Parathyroid adenoma (tissue), 2 donors: ENCODE measurements around the gene IL22RA2.

ENCODE experiments used
- H2AFZ ChIP-seq: fragments of 300-600 bp; sonication (generic); one replicate; pipeline ENCODE4 v1.7.0; 2017; ENCODE audit warnings: antibody characterized with exemption, mild to moderate bottlenecking
- H3K27ac ChIP-seq: fragments of 300-600 bp; sonication (generic); one replicate; pipeline ENCODE4 v1.7.0; 2017
- H3K27me3 ChIP-seq: fragments of 300-600 bp; sonication (generic); one replicate; pipeline ENCODE4 v1.7.0; 2017; ENCODE audit warnings: low read length; ENCODE audit not compliant: control insufficient read depth, insufficient read depth
- H3K36me3 ChIP-seq: fragments of 300-600 bp; sonication (generic); one replicate; pipeline ENCODE4 v1.7.0; 2017; ENCODE audit warnings: low read length; ENCODE audit not compliant: control insufficient read depth, insufficient read depth
- H3K4me1 ChIP-seq: fragments of 300-600 bp; sonication (generic); one replicate; pipeline ENCODE4 v1.7.0; 2017; ENCODE audit warnings: control low read depth
- H3K4me2 ChIP-seq: fragments of 300-600 bp; sonication (generic); one replicate; pipeline ENCODE4 v1.7.0; 2017; ENCODE audit warnings: low read length
- H3K4me3 ChIP-seq: fragments of 300-600 bp; sonication (generic); one replicate; pipeline ENCODE4 v1.7.0; 2017; ENCODE audit warnings: low read depth, low read length
- H3K79me2 ChIP-seq: fragments of 300-600 bp; sonication (generic); one replicate; pipeline ENCODE4 v1.7.0; 2017; ENCODE audit warnings: control low read depth
- H3K9ac ChIP-seq: fragments of 300-600 bp; sonication (generic); one replicate; pipeline ENCODE4 v1.7.0; 2017; ENCODE audit warnings: mild to moderate bottlenecking
- H3K9me3 ChIP-seq: fragments of 300-600 bp; sonication (generic); one replicate; pipeline ENCODE4 v1.7.0; 2017; ENCODE audit warnings: low read length; ENCODE audit not compliant: control insufficient read depth
- CTCF ChIP-seq: fragments of 300-600 bp; sonication (generic); IDR thresholded peaks from one replicate; pipeline ENCODE4 v1.7.0; 2017; ENCODE audit warnings: antibody characterized with exemption, mild to moderate bottlenecking
- donor health status: primary hyperparathyroidism.

The IL22RA2 gene

GRCh38 chr6:137145421-137145820, 28.0 kb downstream of the IL22RA2 start:
- Histone ChIP-seq H3K9ac (no peak overlapping the region), H3K4me2 (no peak overlapping the region), H3K4me3 (no peak overlapping the region), H3K27ac (no peak overlapping the region), H3K4me1 (no peaks in the 10 kb centered on the region), H2AFZ (no peak overlapping the region), H3K79me2 (no peaks in the 10 kb centered on the region), H3K9me3 (no peaks in the 10 kb centered on the region), H3K36me3 (no peaks in the 10 kb centered on the region), H3K27me3 (no peaks in the 10 kb centered on the region)
- no peak for TF ChIP-seq CTCF

GRCh38 chr6:137136065-137136464, 37.4 kb downstream of the IL22RA2 start:
- Histone ChIP-seq H2AFZ (no peak overlapping the region), H3K79me2 (no peaks in the 10 kb centered on the region), H3K9me3 (no peaks in the 10 kb centered on the region), H3K9ac (no peak overlapping the region), H3K4me3 (no peak overlapping the region), H3K4me2 (no peak overlapping the region), H3K27me3 (no peaks in the 10 kb centered on the region), H3K36me3 (no peaks in the 10 kb centered on the region), H3K4me1 (no peaks in the 10 kb centered on the region), H3K27ac (no peak overlapping the region)
- TF ChIP-seq CTCF, result no peak

DNA sequence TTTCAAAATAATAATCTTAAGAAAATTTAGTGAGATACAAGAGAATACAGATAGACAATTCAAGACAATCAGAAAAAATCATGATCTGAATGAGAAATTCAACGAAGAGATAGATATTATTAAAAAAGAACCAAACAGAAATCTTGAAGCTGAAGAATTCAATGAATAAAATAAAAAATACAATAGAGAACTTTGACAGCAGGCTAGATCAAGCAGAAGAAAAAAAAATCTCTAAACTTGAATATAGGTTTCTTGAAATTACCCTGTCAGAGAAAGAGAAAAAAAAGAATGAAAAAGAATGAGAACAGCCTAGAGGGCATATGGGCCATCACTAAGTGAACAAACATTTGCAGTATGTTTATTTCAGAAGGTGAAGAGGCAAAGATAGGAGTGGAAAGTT, 39.0 kb downstream of the IL22RA2 start:
- Histone ChIP-seq H3K79me2 (no peaks in the 10 kb centered on the region), H3K9me3 (no peaks in the 10 kb centered on the region), H3K4me2 (no peak overlapping the region), H2AFZ (no peak overlapping the region), H3K27ac (no peak overlapping the region), H3K27me3 (no peaks in the 10 kb centered on the region), H3K9ac (no peak overlapping the region), H3K4me1 (no peaks in the 10 kb centered on the region), H3K36me3 (no peaks in the 10 kb centered on the region), H3K4me3 (no peak overlapping the region)
- no peak for TF ChIP-seq CTCF

DNA sequence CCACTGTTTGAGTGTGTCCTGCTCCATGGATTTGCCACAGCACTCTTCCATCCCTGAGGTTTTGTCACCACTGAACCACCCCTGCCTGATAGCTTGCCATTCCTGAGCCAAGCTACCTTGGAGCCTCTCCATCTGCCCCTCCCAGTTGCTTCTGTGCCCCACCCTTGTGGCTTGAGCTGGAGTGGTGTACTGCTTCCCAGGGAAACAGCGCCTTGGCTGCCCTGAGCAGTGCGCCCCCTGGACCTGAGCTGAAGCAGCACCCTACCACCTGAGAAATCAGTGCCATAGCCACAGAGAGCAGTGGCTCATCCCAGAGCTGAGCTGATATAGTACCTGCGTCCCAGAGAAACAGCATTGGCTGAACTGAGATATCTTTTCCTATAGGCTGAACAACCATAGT, 40.3 kb downstream of the IL22RA2 start:
- no peak overlapping the region for H3K4me2 ChIP-seq
- no peaks in the 10 kb centered on the region for H3K9me3 ChIP-seq

More for the DNA sequence above, 40.3 kb downstream of the IL22RA2 start:
- Histone ChIP-seq H3K9ac (no peak overlapping the region), H3K27me3 (no peaks in the 10 kb centered on the region), H3K4me3 (no peak overlapping the region), H3K27ac (no peak overlapping the region), H2AFZ (no peak overlapping the region), H3K79me2 (no peaks in the 10 kb centered on the region), H3K4me1 (no peaks in the 10 kb centered on the region), H3K36me3 (no peaks in the 10 kb centered on the region)
- no peak for TF ChIP-seq CTCF
